ENCODE results near the gene UBA3.
A peak's percentile ranks its signal among the peaks of the same experiment; 100 is the strongest.

The UBA3 gene

GRCh38 chr3:69008980-69009379 is 71.2 kb downstream of the UBA3 start:
- Histone ChIP-seq H3K27ac (replicated peaks) (no peak overlapping the region), H3K27me3 (ENCODE audit: insufficient read depth, poor library complexity, severe bottlenecking) (no peaks in the 10 kb centered on the region), H3K4me3 (replicated peaks; ENCODE audit: insufficient read depth, low read length) (no peak overlapping the region)
- no peak for DNase-seq (ENCODE audit: low read depth in 1 of 2, low spot score in 1 of 2)
- TF ChIP-seq POLR2AphosphoS5 (IDR thresholded peaks at IDR 0.05; ENCODE audit: low read depth) (no peak), SPI1 (IDR thresholded peaks at IDR 0.05; ENCODE audit: borderline replicate concordance, low read depth) (no peak), CTCF (IDR thresholded peaks at IDR 0.05; ENCODE audit: insufficient read depth, low read length) (no peak), GABPA (IDR thresholded peaks at IDR 0.05; ENCODE audit: low read depth) (no peak), REST (IDR thresholded peaks at IDR 0.05; ENCODE audit: insufficient replicate concordance, low read depth) (no peak)

GRCh38 chr3:69005791-69006482 is 74.2 kb downstream of the UBA3 start:
- Histone ChIP-seq H3K4me3 (replicated peaks; ENCODE audit: insufficient read depth, low read length) (no peak overlapping the region), H3K27me3 (ENCODE audit: insufficient read depth, poor library complexity, severe bottlenecking) (no peaks in the 10 kb centered on the region), H3K27ac (replicated peaks) (no peak overlapping the region)
- TF ChIP-seq GABPA (IDR thresholded peaks at IDR 0.05; ENCODE audit: low read depth): no peak
- DNase-seq (ENCODE audit: low read depth in 1 of 2, low spot score in 1 of 2): no peak

GRCh38 chr3:69005071-69005790 is 74.9 kb downstream of the UBA3 start:
- Histone ChIP-seq H3K27ac (replicated peaks) (no peak overlapping the region), H3K27me3 (ENCODE audit: insufficient read depth, poor library complexity, severe bottlenecking) (no peaks in the 10 kb centered on the region), H3K4me3 (replicated peaks; ENCODE audit: insufficient read depth, low read length) (no peak overlapping the region)
- TF ChIP-seq REST (IDR thresholded peaks at IDR 0.05; ENCODE audit: insufficient replicate concordance, low read depth) (no peak), GABPA (IDR thresholded peaks at IDR 0.05; ENCODE audit: low read depth) (no peak), POLR2AphosphoS5 (IDR thresholded peaks at IDR 0.05; ENCODE audit: low read depth) (no peak), CTCF (IDR thresholded peaks at IDR 0.05; ENCODE audit: insufficient read depth, low read length) (no peak), SPI1 (IDR thresholded peaks at IDR 0.05; ENCODE audit: borderline replicate concordance, low read depth) (no peak)
- DNase-seq (ENCODE audit: low read depth in 1 of 2, low spot score in 1 of 2): no peak

Small RNA genes within 50 kb of the gene (microRNA-seq; reads per million reads assigned to microRNA genes)
- gene MIR3136: 9.3 reads per million, percentile 30 among the genes with 10 or more reads in this experiment
